Fibroblast of lung (primary cell): Measurements from ENCODE around the gene DCAF5.

Experiments used
- CTCF ChIP-seq, 2 donors: IDR thresholded peaks in 1 of 2; conservative IDR thresholded peaks in 1 of 2; 1 replicate in 1 of 2; 2 replicates in 1 of 2; pipeline ENCODE4 v1.5.1; 2011 to 2012; ENCODE audit warnings: low read length in 2 of 2, control low read depth in 1 of 2, inconsistent platforms in 1 of 2, low read depth in 1 of 2, mild to moderate bottlenecking in 1 of 2
- EZH2 ChIP-seq: IDR thresholded peaks from 2 replicates; pipeline ENCODE4 v1.5.1; 2012; ENCODE audit warnings: low read length, control low read depth, mild to moderate bottlenecking; ENCODE audit errors: missing control alignments

- TF ChIP-seq CTCF (conservative IDR thresholded peaks at IDR 0.05 in 1 of 2, IDR thresholded peaks at IDR 0.05 in 1 of 2; ENCODE audit: low read depth in 1 of 2, low read length in 2 of 2), result no peak
- no peak for TF ChIP-seq EZH2
Observed at GRCh38 chr14:69004731-69005431, 148.0 kb downstream of the DCAF5 start.
